ENCODE measurements around the gene RAB11FIP3.
"Not testable (repeated sequence)": the region's sequence is repeated elsewhere in the genome, so short reads cannot be mapped to it uniquely, and the experiment has no call there.

Gene RAB11FIP3

GRCh38 chr16:466651-467050 lies 41.2 kb downstream of the RAB11FIP3 start:
- DNase-seq (ENCODE audit: low read depth in 1 of 2, low spot score in 1 of 2) = no peak

GRCh38 chr16:467249-467871 lies 41.9 kb downstream of the RAB11FIP3 start:
- DNase-seq (ENCODE audit: low read depth in 1 of 2, low spot score in 1 of 2) = not testable (repeated sequence)

- DNase-seq (ENCODE audit: low read depth in 1 of 2, low spot score in 1 of 2) = no peak
Observed at GRCh38 chr16:468068-468821, 42.8 kb downstream of the RAB11FIP3 start.

GRCh38 chr16:469459-469858 lies 44.0 kb downstream of the RAB11FIP3 start:
- DNase-seq (ENCODE audit: low read depth in 1 of 2, low spot score in 1 of 2) = not testable (repeated sequence)

GRCh38 chr16:470418-470817 lies 45.0 kb downstream of the RAB11FIP3 start:
- no peak for DNase-seq (ENCODE audit: low read depth in 1 of 2, low spot score in 1 of 2)

- DNase-seq (ENCODE audit: low read depth in 1 of 2, low spot score in 1 of 2) = no peak
Observed at GRCh38 chr16:471353-472198, 46.1 kb downstream of the RAB11FIP3 start.

GRCh38 chr16:472199-472504 lies 46.7 kb downstream of the RAB11FIP3 start:
- no peak for DNase-seq (ENCODE audit: low read depth in 1 of 2, low spot score in 1 of 2)

- no peak for DNase-seq (ENCODE audit: low read depth in 1 of 2, low spot score in 1 of 2)
Observed at GRCh38 chr16:473046-474043, 47.9 kb downstream of the RAB11FIP3 start.

- DNase-seq (ENCODE audit: low read depth in 1 of 2, low spot score in 1 of 2) = no peak
Observed at GRCh38 chr16:474420-475122, 49.1 kb downstream of the RAB11FIP3 start.

- DNase-seq (ENCODE audit: low read depth in 1 of 2, low spot score in 1 of 2) = no peak
Observed at GRCh38 chr16:476039-476438, 50.6 kb downstream of the RAB11FIP3 start.

- DNase-seq (ENCODE audit: low read depth in 1 of 2, low spot score in 1 of 2) = no peak
Observed at GRCh38 chr16:477301-478157, 52.1 kb downstream of the RAB11FIP3 start.

GRCh38 chr16:478287-478686 lies 52.8 kb downstream of the RAB11FIP3 start:
- not testable (repeated sequence) for DNase-seq (ENCODE audit: low read depth in 1 of 2, low spot score in 1 of 2)

GRCh38 chr16:482468-483185 lies 57.2 kb downstream of the RAB11FIP3 start:
- DNase-seq (ENCODE audit: low read depth in 1 of 2, low spot score in 1 of 2) = no peak

- no peak for DNase-seq (ENCODE audit: low read depth in 1 of 2, low spot score in 1 of 2)
Observed at GRCh38 chr16:483341-484075, 58.1 kb downstream of the RAB11FIP3 start.

- DNase-seq (ENCODE audit: low read depth in 1 of 2, low spot score in 1 of 2) = no peak
Observed at GRCh38 chr16:489606-490005, 64.2 kb downstream of the RAB11FIP3 start.

GRCh38 chr16:490768-491167 lies 65.3 kb downstream of the RAB11FIP3 start:
- DNase-seq (ENCODE audit: low read depth in 1 of 2, low spot score in 1 of 2) = no peak

GRCh38 chr16:491220-491919 lies 65.9 kb downstream of the RAB11FIP3 start:
- no peak for DNase-seq (ENCODE audit: low read depth in 1 of 2, low spot score in 1 of 2)
